ENCODE results near the gene HBG2. TPM values are rescaled to one million over a fixed set of nuclear protein-coding genes. Genes with fewer than 3 reads are reported as not detected.

HBG2 gene
- total RNA-seq, 1 donor from 2014 or later: 0.82 TPM

DNA sequence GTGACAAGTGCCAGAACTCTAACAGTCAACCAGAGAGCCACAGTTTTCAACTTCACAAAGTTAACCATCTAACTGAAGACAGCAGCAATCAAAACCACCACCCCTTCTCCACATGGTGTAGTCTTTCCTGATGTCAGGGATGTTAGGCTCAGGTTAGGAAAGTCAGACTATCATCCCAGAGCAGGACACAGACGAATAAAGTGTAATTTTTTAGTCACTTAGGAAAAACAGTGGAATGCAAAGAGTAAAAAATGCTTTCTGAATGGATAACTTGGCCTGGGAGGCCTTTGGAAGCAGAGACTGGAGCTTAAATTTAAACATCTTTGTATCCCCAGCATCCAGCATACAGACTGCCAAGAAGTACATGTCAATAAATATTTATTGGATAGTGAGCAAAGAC is 31.8 kb upstream of the HBG2 start:
- TF ChIP-seq, protein P1, sequence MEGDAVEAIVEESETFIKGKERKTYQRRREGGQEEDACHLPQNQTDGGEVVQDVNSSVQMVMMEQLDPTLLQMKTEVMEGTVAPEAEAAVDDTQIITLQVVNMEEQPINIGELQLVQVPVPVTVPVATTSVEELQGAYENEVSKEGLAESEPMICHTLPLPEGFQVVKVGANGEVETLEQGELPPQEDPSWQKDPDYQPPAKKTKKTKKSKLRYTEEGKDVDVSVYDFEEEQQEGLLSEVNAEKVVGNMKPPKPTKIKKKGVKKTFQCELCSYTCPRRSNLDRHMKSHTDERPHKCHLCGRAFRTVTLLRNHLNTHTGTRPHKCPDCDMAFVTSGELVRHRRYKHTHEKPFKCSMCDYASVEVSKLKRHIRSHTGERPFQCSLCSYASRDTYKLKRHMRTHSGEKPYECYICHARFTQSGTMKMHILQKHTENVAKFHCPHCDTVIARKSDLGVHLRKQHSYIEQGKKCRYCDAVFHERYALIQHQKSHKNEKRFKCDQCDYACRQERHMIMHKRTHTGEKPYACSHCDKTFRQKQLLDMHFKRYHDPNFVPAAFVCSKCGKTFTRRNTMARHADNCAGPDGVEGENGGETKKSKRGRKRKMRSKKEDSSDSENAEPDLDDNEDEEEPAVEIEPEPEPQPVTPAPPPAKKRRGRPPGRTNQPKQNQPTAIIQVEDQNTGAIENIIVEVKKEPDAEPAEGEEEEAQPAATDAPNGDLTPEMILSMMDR (IDR thresholded peaks at IDR 0.05; ENCODE audit: unreplicated experiment): no peak
- Mint-ChIP-seq H3K4me1 (ENCODE audit: unreplicated experiment) (no peaks in the 10 kb centered on the region), H3K4me3 (ENCODE audit: unreplicated experiment) (no peak overlapping the region), H3K27me3 (ENCODE audit: unreplicated experiment) (no peaks in the 10 kb centered on the region), H3K36me3 (ENCODE audit: low read depth, unreplicated experiment) (no peaks in the 10 kb centered on the region), H3K27ac (ENCODE audit: unreplicated experiment) (no peak overlapping the region), H3K9me3 (ENCODE audit: unreplicated experiment) (no peaks in the 10 kb centered on the region)
- DNase-seq (ENCODE audit: low spot score): no peak

DNA sequence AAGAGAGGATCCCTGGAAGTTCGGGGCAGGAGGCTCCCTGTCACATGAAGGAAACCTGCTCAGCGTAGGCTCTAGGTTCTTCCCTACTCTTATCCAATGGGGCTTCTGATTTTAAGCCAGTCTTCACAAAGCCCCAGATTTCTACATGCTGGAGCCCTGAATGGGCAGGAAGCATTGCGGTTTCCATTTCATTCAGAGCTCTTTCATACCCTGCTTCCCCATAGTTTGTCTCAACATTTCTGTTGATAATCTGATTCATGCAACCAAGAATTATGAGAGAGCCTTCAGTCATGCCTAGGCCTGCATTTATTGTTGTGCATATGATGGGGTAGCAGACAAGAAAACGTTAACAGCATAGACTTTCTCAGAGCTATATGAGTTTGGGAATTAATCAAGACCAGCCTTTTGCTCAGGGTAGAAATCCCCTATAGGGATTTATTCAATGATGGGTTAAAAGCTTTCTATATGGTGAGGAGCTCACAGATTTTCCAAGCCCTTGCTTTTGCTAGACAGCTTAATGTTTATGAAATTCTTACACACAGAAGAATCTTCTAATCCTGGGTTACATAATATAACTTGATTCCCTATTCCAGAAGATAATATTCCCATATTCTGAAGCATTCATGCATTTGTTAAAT is 31.2 kb upstream of the HBG2 start:
- TF ChIP-seq, protein P1 (IDR thresholded peaks at IDR 0.05; ENCODE audit: unreplicated experiment): no peak
- DNase-seq (ENCODE audit: low spot score): no peak
- Mint-ChIP-seq H3K27ac (ENCODE audit: unreplicated experiment) (no peak overlapping the region), H3K9me3 (ENCODE audit: unreplicated experiment) (no peaks in the 10 kb centered on the region), H3K36me3 (ENCODE audit: low read depth, unreplicated experiment) (no peaks in the 10 kb centered on the region), H3K4me3 (ENCODE audit: unreplicated experiment) (no peak overlapping the region), H3K4me1 (ENCODE audit: unreplicated experiment) (no peaks in the 10 kb centered on the region), H3K27me3 (ENCODE audit: unreplicated experiment) (no peaks in the 10 kb centered on the region)

- Mint-ChIP-seq H3K27ac (ENCODE audit: unreplicated experiment) (no peak overlapping the region), H3K36me3 (ENCODE audit: low read depth, unreplicated experiment) (no peaks in the 10 kb centered on the region), H3K27me3 (ENCODE audit: unreplicated experiment) (no peaks in the 10 kb centered on the region), H3K9me3 (ENCODE audit: unreplicated experiment) (no peaks in the 10 kb centered on the region), H3K4me3 (ENCODE audit: unreplicated experiment) (no peak overlapping the region), H3K4me1 (ENCODE audit: unreplicated experiment) (peaks cover 6% of the 10 kb centered on the region)
- TF ChIP-seq, protein P1 (IDR thresholded peaks at IDR 0.05; ENCODE audit: unreplicated experiment): no peak
- DNase-seq (ENCODE audit: low spot score): no peak
These were observed 30.1 kb upstream of the HBG2 start for GRCh38 chr11:5284637-5285036.

- Mint-ChIP-seq H3K4me1 (ENCODE audit: unreplicated experiment) (peaks cover 6% of the 10 kb centered on the region), H3K27me3 (ENCODE audit: unreplicated experiment) (no peaks in the 10 kb centered on the region), H3K27ac (ENCODE audit: unreplicated experiment) (no peak overlapping the region), H3K36me3 (ENCODE audit: low read depth, unreplicated experiment) (no peaks in the 10 kb centered on the region), H3K4me3 (ENCODE audit: unreplicated experiment) (no peak overlapping the region), H3K9me3 (ENCODE audit: unreplicated experiment) (no peaks in the 10 kb centered on the region)
- TF ChIP-seq, protein P1 (IDR thresholded peaks at IDR 0.05; ENCODE audit: unreplicated experiment): no peak
- no peak for DNase-seq (ENCODE audit: low spot score)
These were observed 29.3 kb upstream of the HBG2 start for GRCh38 chr11:5283882-5284281.

- H3K27me3 Mint-ChIP-seq (ENCODE audit: unreplicated experiment): no peaks in the 10 kb centered on the region
- H3K36me3 Mint-ChIP-seq (ENCODE audit: low read depth, unreplicated experiment): no peaks in the 10 kb centered on the region
- TF ChIP-seq, protein P1 (IDR thresholded peaks at IDR 0.05; ENCODE audit: unreplicated experiment): no peak
- no peak overlapping the region for H3K4me3 Mint-ChIP-seq (ENCODE audit: unreplicated experiment)
- H3K27ac Mint-ChIP-seq (ENCODE audit: unreplicated experiment): no peak overlapping the region
- DNase-seq (ENCODE audit: low spot score): no peak
- peaks cover 6% of the 10 kb centered on the region for H3K4me1 Mint-ChIP-seq (ENCODE audit: unreplicated experiment)
- no peaks in the 10 kb centered on the region for H3K9me3 Mint-ChIP-seq (ENCODE audit: unreplicated experiment)
These were observed 28.5 kb upstream of the HBG2 start for GRCh38 chr11:5283086-5283485.
